Trophoblast cell (in vitro differentiated cells and primary cell): ENCODE results near the gene FUT9.

ENCODE experiments used
- DNase-seq, 2 donors: peaks; one replicate each; pipeline ENCODE4 v3.0.0-alpha.2; 2016
- H2AFZ ChIP-seq: 2 replicates; pipeline ENCODE4 v1.6.1; 2013; ENCODE audit warnings: low read length, moderate library complexity, mild to moderate bottlenecking; ENCODE audit not compliant: insufficient read depth, poor library complexity
- H2AK5ac ChIP-seq: 2 replicates; pipeline ENCODE4 v1.6.1; 2013; ENCODE audit warnings: mild to moderate bottlenecking, low read length
- H2BK120ac ChIP-seq: 2 replicates; pipeline ENCODE4 v1.6.1; 2013; ENCODE audit warnings: low read length, mild to moderate bottlenecking, moderate library complexity; ENCODE audit not compliant: insufficient read depth, poor library complexity
- H2BK12ac ChIP-seq: 2 replicates; pipeline ENCODE4 v1.6.1; 2013; ENCODE audit warnings: mild to moderate bottlenecking, low read length, moderate library complexity
- H2BK5ac ChIP-seq: 2 replicates; pipeline ENCODE4 v1.6.1; 2013; ENCODE audit warnings: low read length, low read depth, moderate library complexity, mild to moderate bottlenecking; ENCODE audit not compliant: poor library complexity
- H3K14ac ChIP-seq: 2 replicates; pipeline ENCODE4 v1.6.1; 2013; ENCODE audit warnings: mild to moderate bottlenecking, low read length
- H3K18ac ChIP-seq: 2 replicates; pipeline ENCODE4 v1.6.1; 2013; ENCODE audit warnings: mild to moderate bottlenecking, low read length
- H3K23ac ChIP-seq: 2 replicates; pipeline ENCODE4 v1.6.1; 2013; ENCODE audit warnings: low read length
- H3K27ac ChIP-seq: 2 replicates; pipeline ENCODE4 v1.5.1; 2013; ENCODE audit warnings: low read depth, mild to moderate bottlenecking, inconsistent platforms, low read length, moderate library complexity
- H3K27me3 ChIP-seq: 2 replicates; pipeline ENCODE4 v1.6.1; 2013; ENCODE audit warnings: inconsistent platforms, mild to moderate bottlenecking, low read length, moderate library complexity; ENCODE audit not compliant: insufficient read depth
- H3K36me3 ChIP-seq, 2 experiments: 1 replicate in 1 of 2; 2 replicates in 1 of 2; pipeline ENCODE4 v1.6.1; 2013; ENCODE audit warnings: low read length in 2 of 2, mild to moderate bottlenecking in 2 of 2, moderate library complexity in 1 of 2; ENCODE audit not compliant: insufficient read depth in 2 of 2, control insufficient read depth in 1 of 2
- H3K4ac ChIP-seq: 2 replicates; pipeline ENCODE4 v1.6.1; 2013; ENCODE audit warnings: low read depth, mild to moderate bottlenecking, low read length, moderate library complexity
- H3K4me1 ChIP-seq, 2 experiments: 1 replicate in 1 of 2; 2 replicates in 1 of 2; pipeline ENCODE4 v1.6.1; 2013; ENCODE audit warnings: low read length in 2 of 2, mild to moderate bottlenecking in 2 of 2, moderate library complexity in 1 of 2; ENCODE audit not compliant: insufficient read depth in 2 of 2, control insufficient read depth in 1 of 2
- H3K4me2 ChIP-seq: 2 replicates; pipeline ENCODE4 v1.6.1; 2013; ENCODE audit warnings: inconsistent platforms, mild to moderate bottlenecking, low read length, moderate library complexity
- H3K4me3 ChIP-seq: 2 replicates; pipeline ENCODE4 v1.5.1; 2013; ENCODE audit warnings: mild to moderate bottlenecking, low read depth, low read length, inconsistent platforms
- H3K79me1 ChIP-seq: one replicate; pipeline ENCODE4 v1.6.1; 2013; ENCODE audit warnings: low read length
- H3K79me2 ChIP-seq: 2 replicates; pipeline ENCODE4 v1.6.1; 2013; ENCODE audit warnings: low read length, mild to moderate bottlenecking; ENCODE audit not compliant: control insufficient read depth, insufficient read depth, poor library complexity
- H3K9ac ChIP-seq: 2 replicates; pipeline ENCODE4 v1.6.1; 2013; ENCODE audit warnings: mild to moderate bottlenecking, low read length
- H3K9me3 ChIP-seq: 2 replicates; pipeline ENCODE4 v1.6.1; 2013; ENCODE audit warnings: low read depth, mild to moderate bottlenecking, control low read depth, inconsistent platforms, low read length; ENCODE audit not compliant: insufficient read depth
- H4K12ac ChIP-seq: 2 replicates; pipeline ENCODE4 v1.6.1; 2013; ENCODE audit warnings: low read depth, mild to moderate bottlenecking, low read length, moderate library complexity
- H4K8ac ChIP-seq: 2 replicates; pipeline ENCODE4 v1.6.1; 2013; ENCODE audit warnings: low read depth, mild to moderate bottlenecking, low read length, moderate library complexity
- H4K91ac ChIP-seq: one replicate; pipeline ENCODE4 v1.6.1; 2013; ENCODE audit warnings: low read depth, mild to moderate bottlenecking, low read length, moderate library complexity
- WGBS: extraction: QIAGEN DNeasy Blood & Tissue Kit; methylation state at CpG from one replicate; pipeline ENCODE4 v1.1.7; 2013; ENCODE audit warnings: missing lambda C conversion rate; ENCODE audit not compliant: insufficient read length, insufficient coverage; ENCODE audit errors: extremely low coverage; 5-methylcytosine and 5-hydroxymethylcytosine counted together

Gene FUT9

GRCh38 chr6:96032661-96033060 is 16.9 kb downstream of the FUT9 start:
- Histone ChIP-seq H2AFZ (no peak overlapping the region), H3K9me3 (no peaks in the 10 kb centered on the region), H2BK5ac (no peak overlapping the region), H3K23ac (no peak overlapping the region), H3K4ac (no peak overlapping the region), H2AK5ac (no peak overlapping the region), H3K79me2 (no peaks in the 10 kb centered on the region), H4K8ac (no peak overlapping the region), H3K36me3 (no peaks in the 10 kb centered on the region), H4K12ac (no peak overlapping the region), H2BK120ac (no peak overlapping the region), H3K18ac (no peak overlapping the region), H3K27ac (no peak overlapping the region), H3K4me3 (no peak overlapping the region), H3K79me1 (no peaks in the 10 kb centered on the region), H3K4me2 (no peak overlapping the region), H3K14ac (no peak overlapping the region), H2BK12ac (no peak overlapping the region), H4K91ac (no peak overlapping the region), H3K9ac (no peak overlapping the region), H3K4me1 (no peaks in the 10 kb centered on the region), H3K27me3 (no peaks in the 10 kb centered on the region)
- WGBS, result no CpG with 5 or more reads among the region's 7 CpGs
- DNase-seq, result no peak

GRCh38 chr6:96051555-96051954 is 35.8 kb downstream of the FUT9 start:
- Histone ChIP-seq H2BK120ac (no peak overlapping the region), H3K9ac (no peak overlapping the region), H4K8ac (no peak overlapping the region), H3K4me3 (no peak overlapping the region), H4K91ac (no peak overlapping the region), H3K79me1 (no peaks in the 10 kb centered on the region), H3K79me2 (no peaks in the 10 kb centered on the region), H3K23ac (no peak overlapping the region), H3K4me2 (no peak overlapping the region), H3K9me3 (no peaks in the 10 kb centered on the region), H2BK12ac (no peak overlapping the region), H3K4ac (no peak overlapping the region), H3K14ac (no peak overlapping the region), H3K27me3 (no peaks in the 10 kb centered on the region), H3K18ac (no peak overlapping the region), H4K12ac (no peak overlapping the region), H3K4me1 (no peaks in the 10 kb centered on the region), H2AK5ac (no peak overlapping the region), H2BK5ac (no peak overlapping the region), H3K36me3 (no peaks in the 10 kb centered on the region), H3K27ac (no peak overlapping the region), H2AFZ (no peak overlapping the region)
- no peak for DNase-seq

GRCh38 chr6:96058082-96058481 is 42.3 kb downstream of the FUT9 start:
- H3K4me1 ChIP-seq, result no peaks in the 10 kb centered on the region
- no peaks in the 10 kb centered on the region for H3K79me2 ChIP-seq
- H3K9me3 ChIP-seq, result no peaks in the 10 kb centered on the region
- H3K4me2 ChIP-seq, result no peak overlapping the region
- H3K14ac ChIP-seq, result no peak overlapping the region
- WGBS, result no CpG with 5 or more reads among the region's 4 CpGs
- no peak overlapping the region for H2BK12ac ChIP-seq
- no peak overlapping the region for H4K8ac ChIP-seq
- no peak overlapping the region for H4K91ac ChIP-seq
- no peak overlapping the region for H2AK5ac ChIP-seq
- no peak overlapping the region for H2BK120ac ChIP-seq
- H3K9ac ChIP-seq, result no peak overlapping the region
- no peak for DNase-seq
- no peak overlapping the region for H3K27ac ChIP-seq
- H2AFZ ChIP-seq, result no peak overlapping the region
- H3K4ac ChIP-seq, result no peak overlapping the region
- no peak overlapping the region for H3K23ac ChIP-seq
- H2BK5ac ChIP-seq, result no peak overlapping the region
- H3K79me1 ChIP-seq, result no peaks in the 10 kb centered on the region
- no peaks in the 10 kb centered on the region for H3K36me3 ChIP-seq
- no peak overlapping the region for H3K18ac ChIP-seq
- H3K4me3 ChIP-seq, result no peak overlapping the region
- H3K27me3 ChIP-seq, result no peaks in the 10 kb centered on the region
- H4K12ac ChIP-seq, result no peak overlapping the region

GRCh38 chr6:96059586-96059985 is 43.8 kb downstream of the FUT9 start:
- no CpG with 5 or more reads among the region's 1 CpG for WGBS

More at GRCh38 chr6:96059586-96059985, 43.8 kb downstream of the FUT9 start:
- H2AK5ac ChIP-seq, result no peak overlapping the region
- no peaks in the 10 kb centered on the region for H3K27me3 ChIP-seq
- no peak overlapping the region for H3K4ac ChIP-seq
- no peak overlapping the region for H3K23ac ChIP-seq
- no peaks in the 10 kb centered on the region for H3K79me1 ChIP-seq
- H4K8ac ChIP-seq, result no peak overlapping the region
- DNase-seq, result no peak
- no peaks in the 10 kb centered on the region for H3K9me3 ChIP-seq
- H3K36me3 ChIP-seq, result no peaks in the 10 kb centered on the region
- no peak overlapping the region for H2BK120ac ChIP-seq
- H2BK5ac ChIP-seq, result no peak overlapping the region
- no peaks in the 10 kb centered on the region for H3K79me2 ChIP-seq
- H3K4me3 ChIP-seq, result no peak overlapping the region
- no peak overlapping the region for H2BK12ac ChIP-seq
- no peak overlapping the region for H3K4me2 ChIP-seq
- H2AFZ ChIP-seq, result no peak overlapping the region
- H3K18ac ChIP-seq, result no peak overlapping the region
- no peaks in the 10 kb centered on the region for H3K4me1 ChIP-seq
- no peak overlapping the region for H4K12ac ChIP-seq
- H3K27ac ChIP-seq, result no peak overlapping the region
- H3K14ac ChIP-seq, result no peak overlapping the region
- no peak overlapping the region for H3K9ac ChIP-seq
- no peak overlapping the region for H4K91ac ChIP-seq
